GM12873 (cell line): ENCODE results near the gene LGALS12.

ENCODE experiments used
- CTCF ChIP-seq: IDR thresholded peaks from 2 replicates; pipeline ENCODE4 v1.5.1; 2012; ENCODE audit warnings: low read depth, mild to moderate bottlenecking, moderate library complexity, low read length, control low read depth; ENCODE audit not compliant: insufficient read depth; ENCODE audit errors: missing control alignments

LGALS12 gene

GRCh38 chr11:63480039-63480438 is 25.8 kb upstream of the LGALS12 start:
- TF ChIP-seq CTCF, result no peak

GRCh38 chr11:63485777-63486176 is 20.1 kb upstream of the LGALS12 start:
- TF ChIP-seq CTCF, result no peak

- no peak for TF ChIP-seq CTCF
Observed at GRCh38 chr11:63488789-63489188, 17.1 kb upstream of the LGALS12 start.

GRCh38 chr11:63489879-63490278 is 16.0 kb upstream of the LGALS12 start:
- no peak for TF ChIP-seq CTCF

GRCh38 chr11:63490551-63491239 is 15.2 kb upstream of the LGALS12 start, which contains the start of gene PLAAT5:
PLAAT5 (minus strand) TSS chr11:63491167; CDS start chr11:63491034, 133 bp downstream.
- TF ChIP-seq CTCF, result no peak

- TF ChIP-seq CTCF, result no peak
Observed at GRCh38 chr11:63491240-63491587, 14.7 kb upstream of the LGALS12 start.

GRCh38 chr11:63491636-63492372 is 14.1 kb upstream of the LGALS12 start:
- TF ChIP-seq CTCF, result no peak
